AG04450 (cell line): ENCODE results near the gene ZNF385C. TPM values are rescaled to one million over a fixed set of nuclear protein-coding genes. Genes with fewer than 3 reads are reported as not detected.
"Not testable (repeated sequence)": the region's sequence is repeated elsewhere in the genome, so short reads cannot be mapped to it uniquely, and the experiment has no call there.

Experiments
- CTCF ChIA-PET: fragments of 300-600, 350-600 bp; formaldehyde crosslinking; extraction: SDS; loops from one replicate; lab custom pipeline; 2022; ENCODE audit warnings: antibody characterized with exemption, inconsistent platforms; lab: Charles Lee
- POLR2A ChIA-PET: fragments of 350-600 bp; formaldehyde crosslinking; extraction: SDS; loops from one replicate; lab custom pipeline; 2021; ENCODE audit warnings: antibody characterized with exemption, inconsistent platforms; lab: Yijun Ruan, JAX
- DNase-seq: peaks from one replicate; pipeline ENCODE4 v3.0.0-alpha.2; 2011; ENCODE audit warnings: low read depth, low spot score
- H3K27ac ChIP-seq: one replicate; pipeline ENCODE4 v1.5.1; 2012; ENCODE audit warnings: low read depth, low read length, control low read depth
- H3K27me3 ChIP-seq: one replicate; pipeline ENCODE4 v1.6.0; 2012; ENCODE audit warnings: low read length; ENCODE audit not compliant: control insufficient read depth, insufficient read depth
- H3K4me3 ChIP-seq: 2 replicates; pipeline ENCODE4 v1.5.1; 2011; ENCODE audit warnings: mild to moderate bottlenecking, low read depth, low read length, control low read depth
- H3K9me3 ChIP-seq: 2 replicates; pipeline ENCODE4 v1.5.1; 2012; ENCODE audit warnings: low read length; ENCODE audit not compliant: control insufficient read depth, insufficient read depth
- CTCF ChIP-seq: IDR thresholded peaks from 2 replicates; pipeline ENCODE4 v1.5.1; 2011; ENCODE audit warnings: low read depth, low read length, control low read depth, inconsistent platforms
- polyA plus RNA-seq: library from polyadenylated mRNA; depleted of rRNA; stranded (reverse); fragments of >200 nt; gene quantifications from 2 replicates; pipeline ENCODE4 v1.2.3, GENCODE V29; 2011

ZNF385C gene
- polyA plus RNA-seq, 1 experiment, result not detected

GRCh38 chr17:42016941-42017865, 81.1 kb downstream of the ZNF385C start, which contains the start of gene DNAJC7:
TSS of gene DNAJC7 (minus strand) at chr17:42017439. CDS start at chr17:42017416, 23 bp downstream.
- Histone ChIP-seq H3K27me3 (no peaks in the 10 kb centered on the region), H3K9me3 (peaks cover 4% of the 10 kb centered on the region; the same call in 1 of the 2 replicates), H3K4me3 (peak within 1 kb of the TSS; percentile 99), H3K27ac (peak within 1 kb of the TSS; percentile 87)
- ChIA-PET CTCF (interaction anchor here (0.7 to 2.6 kb wide), 5 partner anchors 9 to 84 kb away, joined by 3 to 14 read pairs (median 4); no protein-coding TSS in a partner anchor), POLR2A (interaction anchor here (0.6 to 1.9 kb wide), 12 partner anchors 9 to 328 kb away, joined by 3 to 8 read pairs (median 5); partner anchors contain the start of genes CNP and DHX58)
- TF ChIP-seq CTCF, result 0 out of 2 replicates have a peak, but pooled peaks have one; percentile 6
- peak; percentile 68 for DNase-seq

GRCh38 chr17:42016411-42016831, 81.9 kb downstream of the ZNF385C start:
- POLR2A ChIA-PET, result interaction anchor here (1.3 to 1.4 kb wide), 3 partner anchors 10 to 91 kb away, joined by 3 to 8 read pairs (median 6); no protein-coding TSS in a partner anchor
- H3K4me3 ChIP-seq, result peak overlapping the region; percentile 99
- no peak for DNase-seq
- no peaks in the 10 kb centered on the region for H3K27me3 ChIP-seq
- H3K9me3 ChIP-seq, result peaks cover 4% of the 10 kb centered on the region; the same call in 1 of the 2 replicates
- CTCF ChIA-PET, result interaction anchor here (0.7 to 2.6 kb wide), 7 partner anchors 9 to 320 kb away, joined by 3 to 14 read pairs (median 4); no protein-coding TSS in a partner anchor
- H3K27ac ChIP-seq, result peak overlapping the region; percentile 87
- TF ChIP-seq CTCF, result no peak

GRCh38 chr17:42013740-42014139, 84.5 kb downstream of the ZNF385C start:
- not testable (repeated sequence) for H3K4me3 ChIP-seq, H3K9me3 ChIP-seq, H3K27ac ChIP-seq, DNase-seq, H3K27me3 ChIP-seq
- POLR2A ChIA-PET, result interaction anchor here (0.8 kb wide), 1 partner anchor 20 kb away, joined by 4 read pairs; no protein-coding TSS in a partner anchor
- CTCF ChIA-PET, result interaction anchor here (1.0 kb wide), 1 partner anchor 11 kb away, joined by 3 read pairs; no protein-coding TSS in a partner anchor

GRCh38 chr17:42012363-42012762, 85.9 kb downstream of the ZNF385C start:
- CTCF ChIA-PET, H3K4me3 ChIP-seq: not testable (repeated sequence)
- POLR2A ChIA-PET, result interaction anchor here (0.6 kb wide), 1 partner anchor 134 kb away, joined by 5 read pairs; no protein-coding TSS in a partner anchor

GRCh38 chr17:42010898-42011516, 87.3 kb downstream of the ZNF385C start:
- no peak for DNase-seq
- no peak overlapping the region for H3K4me3 ChIP-seq
- TF ChIP-seq CTCF, result no peak
- POLR2A ChIA-PET, result no interaction called here
- CTCF ChIA-PET, result interaction anchor here (1.1 kb wide), 1 partner anchor 9 kb away, joined by 4 read pairs; the partner anchor contains the start of gene NKIRAS2
- H3K9me3 ChIP-seq, result no peaks in the 10 kb centered on the region
- H3K27me3 ChIP-seq, result no peaks in the 10 kb centered on the region
- no peak overlapping the region for H3K27ac ChIP-seq

More at GRCh38 chr17:42012363-42012762, 85.9 kb downstream of the ZNF385C start:
- H3K9me3 ChIP-seq, H3K27ac ChIP-seq, DNase-seq, H3K27me3 ChIP-seq: not testable (repeated sequence)

GRCh38 chr17:42010266-42010680, 88.0 kb downstream of the ZNF385C start:
- CTCF ChIA-PET, H3K9me3 ChIP-seq, DNase-seq, H3K27ac ChIP-seq, H3K4me3 ChIP-seq, H3K27me3 ChIP-seq, POLR2A ChIA-PET: not testable (repeated sequence)
